Measurements from ENCODE around the gene CAPN14.

Gene CAPN14

DNA sequence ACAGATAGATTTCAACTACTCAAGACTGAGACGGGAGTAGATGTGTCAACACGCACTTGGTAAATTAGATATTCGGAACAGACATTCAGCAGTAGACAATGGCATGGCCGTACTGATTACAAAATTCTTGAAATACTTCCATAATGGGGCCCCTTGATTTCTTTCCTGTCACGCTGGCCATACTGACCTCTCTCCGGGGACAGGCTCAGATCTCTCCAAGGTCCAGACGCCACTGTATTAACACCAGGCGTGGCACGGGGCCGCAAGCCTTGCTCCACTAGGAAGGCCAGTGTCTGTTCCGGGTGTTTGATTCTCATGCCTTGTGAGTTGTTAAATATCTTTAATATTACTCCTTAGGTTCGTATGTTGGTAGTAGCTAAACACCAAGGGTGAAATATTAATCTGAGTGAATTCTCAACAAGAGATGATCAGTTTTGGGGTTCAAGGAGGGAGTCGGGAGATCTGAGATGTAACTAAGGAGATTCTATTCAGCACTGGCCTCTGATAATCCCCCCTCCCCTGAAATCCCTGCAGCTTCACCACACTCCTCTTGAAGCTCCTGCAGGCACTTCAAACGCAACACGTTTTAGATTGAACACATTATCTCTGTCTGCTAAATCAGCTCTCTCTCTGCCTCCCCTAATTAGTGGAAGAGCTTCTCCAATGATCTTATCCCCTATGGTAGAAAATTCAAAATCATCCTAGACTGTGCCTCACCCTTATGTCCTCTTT is 14.4 kb upstream of the CAPN14 start:
- DNase-seq (ENCODE audit: extremely low spot score) = no peak
- ChIA-PET CTCF (no interaction called here), POLR2A (no interaction called here)
- TF ChIP-seq FOXA1 (IDR thresholded peaks at IDR 0.05) (no peak), TARDBP (IDR thresholded peaks at IDR 0.05) (no peak), NFRKB (IDR thresholded peaks at IDR 0.05) (no peak), SP1 (IDR thresholded peaks at IDR 0.05) (no peak), ELF4 (IDR thresholded peaks at IDR 0.05) (no peak), CTBP1 (IDR thresholded peaks at IDR 0.05; ENCODE audit: borderline replicate concordance) (no peak), HDGF (IDR thresholded peaks at IDR 0.05; ENCODE audit: borderline replicate concordance) (no peak), LEF1 (IDR thresholded peaks at IDR 0.05; ENCODE audit: borderline replicate concordance) (no peak), ZNF384 (IDR thresholded peaks at IDR 0.05) (no peak), FOXK2 (IDR thresholded peaks at IDR 0.05) (no peak), BHLHE40 (IDR thresholded peaks at IDR 0.05; ENCODE audit: borderline replicate concordance) (no peak), ARNT (IDR thresholded peaks at IDR 0.05) (no peak), L3MBTL2 (conservative IDR thresholded peaks at IDR 0.05) (no peak), SUZ12 (IDR thresholded peaks at IDR 0.05) (no peak), FOXM1 (IDR thresholded peaks at IDR 0.05; ENCODE audit: borderline replicate concordance) (no peak)
- TF ChIP-seq, protein P1, sequence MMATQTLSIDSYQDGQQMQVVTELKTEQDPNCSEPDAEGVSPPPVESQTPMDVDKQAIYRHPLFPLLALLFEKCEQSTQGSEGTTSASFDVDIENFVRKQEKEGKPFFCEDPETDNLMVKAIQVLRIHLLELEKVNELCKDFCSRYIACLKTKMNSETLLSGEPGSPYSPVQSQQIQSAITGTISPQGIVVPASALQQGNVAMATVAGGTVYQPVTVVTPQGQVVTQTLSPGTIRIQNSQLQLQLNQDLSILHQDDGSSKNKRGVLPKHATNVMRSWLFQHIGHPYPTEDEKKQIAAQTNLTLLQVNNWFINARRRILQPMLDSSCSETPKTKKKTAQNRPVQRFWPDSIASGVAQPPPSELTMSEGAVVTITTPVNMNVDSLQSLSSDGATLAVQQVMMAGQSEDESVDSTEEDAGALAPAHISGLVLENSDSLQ (IDR thresholded peaks at IDR 0.05) = no peak

DNA sequence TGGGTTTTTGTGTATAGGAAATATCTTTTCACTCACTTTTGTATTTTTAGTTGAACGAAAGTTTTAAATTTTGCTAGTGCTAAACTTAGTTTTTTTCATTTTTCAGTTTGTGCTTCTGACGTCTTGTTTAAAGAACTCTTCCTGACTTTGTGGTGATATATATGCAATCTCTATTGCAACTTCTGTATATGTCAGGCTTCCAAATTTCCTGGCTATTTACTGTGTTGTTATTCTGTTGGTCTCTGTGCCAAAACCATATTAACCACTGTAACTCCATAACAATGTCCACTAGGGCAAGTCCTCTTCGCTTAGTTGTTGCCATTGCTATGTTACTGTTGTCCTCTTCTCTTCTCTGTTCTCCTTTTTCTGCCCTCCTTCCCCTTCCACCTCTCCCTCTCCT is 13.4 kb upstream of the CAPN14 start:
- ChIA-PET POLR2A (no interaction called here), CTCF (no interaction called here)
- TF ChIP-seq CTBP1 (IDR thresholded peaks at IDR 0.05; ENCODE audit: borderline replicate concordance) = no peak
- no peak for TF ChIP-seq SP1 (IDR thresholded peaks at IDR 0.05)
- TF ChIP-seq LEF1 (IDR thresholded peaks at IDR 0.05; ENCODE audit: borderline replicate concordance) = no peak
- TF ChIP-seq HDGF (IDR thresholded peaks at IDR 0.05; ENCODE audit: borderline replicate concordance) = no peak
- TF ChIP-seq BHLHE40 (IDR thresholded peaks at IDR 0.05; ENCODE audit: borderline replicate concordance) = no peak
- no peak for TF ChIP-seq ARNT (IDR thresholded peaks at IDR 0.05)
- TF ChIP-seq NFRKB (IDR thresholded peaks at IDR 0.05) = no peak
- TF ChIP-seq SUZ12 (IDR thresholded peaks at IDR 0.05) = no peak
- no peak for TF ChIP-seq L3MBTL2 (conservative IDR thresholded peaks at IDR 0.05)
- no peak for TF ChIP-seq ZNF384 (IDR thresholded peaks at IDR 0.05)
- TF ChIP-seq FOXM1 (IDR thresholded peaks at IDR 0.05; ENCODE audit: borderline replicate concordance) = no peak
- TF ChIP-seq, protein P1 (IDR thresholded peaks at IDR 0.05) = no peak
- no peak for TF ChIP-seq FOXK2 (IDR thresholded peaks at IDR 0.05)
- TF ChIP-seq FOXA1 (IDR thresholded peaks at IDR 0.05) = no peak
- TF ChIP-seq ELF4 (IDR thresholded peaks at IDR 0.05) = no peak
- TF ChIP-seq TARDBP (IDR thresholded peaks at IDR 0.05) = no peak
- no peak for DNase-seq (ENCODE audit: extremely low spot score)

DNA sequence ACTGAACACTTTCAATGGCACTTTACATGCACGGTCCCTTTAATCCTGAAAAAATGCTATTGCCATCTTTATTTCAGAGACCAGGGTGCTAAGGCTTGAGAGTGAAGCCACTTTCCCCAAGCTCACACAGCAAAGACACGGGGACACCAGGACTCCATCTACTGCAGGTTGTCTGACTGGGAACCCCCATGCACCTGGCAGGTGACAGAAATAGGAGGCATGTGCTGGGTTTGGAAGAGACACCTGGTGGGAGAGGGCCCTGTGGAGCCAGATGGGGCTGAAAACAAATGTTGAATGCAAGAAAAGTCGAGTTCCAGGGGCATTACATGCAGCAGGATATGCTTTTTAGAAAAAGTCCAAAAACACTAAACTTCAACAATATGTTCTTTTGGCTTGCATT is 11.4 kb upstream of the CAPN14 start:
- CTCF ChIA-PET = no interaction called here
- TF ChIP-seq L3MBTL2 (conservative IDR thresholded peaks at IDR 0.05) (no peak), NFRKB (IDR thresholded peaks at IDR 0.05) (no peak), FOXA1 (IDR thresholded peaks at IDR 0.05) (no peak), LEF1 (IDR thresholded peaks at IDR 0.05; ENCODE audit: borderline replicate concordance) (no peak), HDGF (IDR thresholded peaks at IDR 0.05; ENCODE audit: borderline replicate concordance) (no peak), ELF4 (IDR thresholded peaks at IDR 0.05) (no peak), SUZ12 (IDR thresholded peaks at IDR 0.05) (no peak), SP1 (IDR thresholded peaks at IDR 0.05) (no peak), ZNF384 (IDR thresholded peaks at IDR 0.05) (no peak), CTBP1 (IDR thresholded peaks at IDR 0.05; ENCODE audit: borderline replicate concordance) (no peak), BHLHE40 (IDR thresholded peaks at IDR 0.05; ENCODE audit: borderline replicate concordance) (no peak), ARNT (IDR thresholded peaks at IDR 0.05) (no peak), FOXM1 (IDR thresholded peaks at IDR 0.05; ENCODE audit: borderline replicate concordance) (no peak), FOXK2 (IDR thresholded peaks at IDR 0.05) (no peak), TARDBP (IDR thresholded peaks at IDR 0.05) (no peak)
- TF ChIP-seq, protein P1 (IDR thresholded peaks at IDR 0.05) = no peak
- DNase-seq (ENCODE audit: extremely low spot score) = no peak
- POLR2A ChIA-PET = no interaction called here

DNA sequence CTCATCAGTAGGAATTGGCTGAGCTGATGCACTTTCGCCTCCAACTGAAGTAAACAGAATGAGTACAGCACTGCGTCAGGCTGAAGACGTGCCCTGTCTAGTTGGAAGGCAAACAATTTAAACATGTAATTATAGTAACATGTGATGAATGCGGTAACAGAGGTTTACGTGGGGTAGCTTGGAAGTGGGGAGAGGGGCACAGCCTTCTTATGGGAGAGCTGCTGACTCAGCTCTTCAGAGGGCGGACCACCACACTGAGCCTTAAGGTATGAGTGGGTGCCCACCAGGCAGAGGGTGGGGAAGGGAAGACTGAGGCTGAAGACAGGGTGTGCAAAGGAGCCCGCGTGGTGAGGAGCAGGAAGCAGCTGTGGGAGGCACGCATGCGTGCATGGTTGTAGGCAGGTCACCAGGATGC is 10.4 kb upstream of the CAPN14 start:
- ChIA-PET POLR2A (no interaction called here), CTCF (no interaction called here)
- TF ChIP-seq NFRKB (IDR thresholded peaks at IDR 0.05) (no peak), ARNT (IDR thresholded peaks at IDR 0.05) (no peak), ELF4 (IDR thresholded peaks at IDR 0.05) (no peak), FOXK2 (IDR thresholded peaks at IDR 0.05) (no peak), BHLHE40 (IDR thresholded peaks at IDR 0.05; ENCODE audit: borderline replicate concordance) (no peak), TARDBP (IDR thresholded peaks at IDR 0.05) (no peak), FOXA1 (IDR thresholded peaks at IDR 0.05) (no peak), ZNF384 (IDR thresholded peaks at IDR 0.05) (no peak), SP1 (IDR thresholded peaks at IDR 0.05) (no peak), HDGF (IDR thresholded peaks at IDR 0.05; ENCODE audit: borderline replicate concordance) (no peak), L3MBTL2 (conservative IDR thresholded peaks at IDR 0.05) (no peak), LEF1 (IDR thresholded peaks at IDR 0.05; ENCODE audit: borderline replicate concordance) (no peak), FOXM1 (IDR thresholded peaks at IDR 0.05; ENCODE audit: borderline replicate concordance) (no peak), SUZ12 (IDR thresholded peaks at IDR 0.05) (no peak)
- TF ChIP-seq, protein P1 (IDR thresholded peaks at IDR 0.05) = no peak
- DNase-seq (ENCODE audit: extremely low spot score) = no peak

DNA sequence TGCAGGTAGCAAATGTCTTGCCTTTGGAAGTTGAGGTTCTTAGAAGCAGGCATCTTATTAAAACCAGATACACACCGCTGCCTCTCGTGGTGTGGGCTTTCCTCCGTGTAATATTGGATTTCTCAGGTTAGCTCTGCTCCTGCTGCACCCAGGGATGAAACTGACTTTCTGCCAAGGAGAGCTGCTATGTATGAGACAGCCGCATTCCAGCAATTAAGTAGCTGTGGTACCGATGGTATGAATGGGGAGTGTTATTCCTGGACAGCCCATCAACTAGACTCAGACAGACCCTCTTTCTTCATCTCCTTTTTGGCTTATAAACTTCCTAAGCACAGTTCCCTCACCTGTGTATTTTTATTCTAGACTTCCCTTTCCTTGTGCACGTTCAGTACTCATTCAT is 9.8 kb upstream of the CAPN14 start:
- ChIA-PET CTCF (no interaction called here), POLR2A (no interaction called here)

More for the DNA sequence above, 9.8 kb upstream of the CAPN14 start:
- TF ChIP-seq CTBP1 (IDR thresholded peaks at IDR 0.05; ENCODE audit: borderline replicate concordance) (no peak), ZNF384 (IDR thresholded peaks at IDR 0.05) (no peak), SUZ12 (IDR thresholded peaks at IDR 0.05) (no peak), FOXM1 (IDR thresholded peaks at IDR 0.05; ENCODE audit: borderline replicate concordance) (no peak), BHLHE40 (IDR thresholded peaks at IDR 0.05; ENCODE audit: borderline replicate concordance) (no peak), FOXA1 (IDR thresholded peaks at IDR 0.05) (no peak), L3MBTL2 (conservative IDR thresholded peaks at IDR 0.05) (no peak), FOXK2 (IDR thresholded peaks at IDR 0.05) (no peak), ELF4 (IDR thresholded peaks at IDR 0.05) (no peak), TARDBP (IDR thresholded peaks at IDR 0.05) (no peak), LEF1 (IDR thresholded peaks at IDR 0.05; ENCODE audit: borderline replicate concordance) (no peak), NFRKB (IDR thresholded peaks at IDR 0.05) (no peak), HDGF (IDR thresholded peaks at IDR 0.05; ENCODE audit: borderline replicate concordance) (no peak), ARNT (IDR thresholded peaks at IDR 0.05) (no peak), SP1 (IDR thresholded peaks at IDR 0.05) (no peak)
- TF ChIP-seq, protein P1 (IDR thresholded peaks at IDR 0.05) = no peak
- DNase-seq (ENCODE audit: extremely low spot score) = no peak
